ENCODE data around the gene GPR153. TPM values are rescaled to one million over a fixed set of nuclear protein-coding genes. Genes with fewer than 3 reads are reported as not detected.

Gene GPR153
- total and polyA plus RNA-seq, 4 donors, result 0.37 to 5.9 (median 2.7) TPM

DNA sequence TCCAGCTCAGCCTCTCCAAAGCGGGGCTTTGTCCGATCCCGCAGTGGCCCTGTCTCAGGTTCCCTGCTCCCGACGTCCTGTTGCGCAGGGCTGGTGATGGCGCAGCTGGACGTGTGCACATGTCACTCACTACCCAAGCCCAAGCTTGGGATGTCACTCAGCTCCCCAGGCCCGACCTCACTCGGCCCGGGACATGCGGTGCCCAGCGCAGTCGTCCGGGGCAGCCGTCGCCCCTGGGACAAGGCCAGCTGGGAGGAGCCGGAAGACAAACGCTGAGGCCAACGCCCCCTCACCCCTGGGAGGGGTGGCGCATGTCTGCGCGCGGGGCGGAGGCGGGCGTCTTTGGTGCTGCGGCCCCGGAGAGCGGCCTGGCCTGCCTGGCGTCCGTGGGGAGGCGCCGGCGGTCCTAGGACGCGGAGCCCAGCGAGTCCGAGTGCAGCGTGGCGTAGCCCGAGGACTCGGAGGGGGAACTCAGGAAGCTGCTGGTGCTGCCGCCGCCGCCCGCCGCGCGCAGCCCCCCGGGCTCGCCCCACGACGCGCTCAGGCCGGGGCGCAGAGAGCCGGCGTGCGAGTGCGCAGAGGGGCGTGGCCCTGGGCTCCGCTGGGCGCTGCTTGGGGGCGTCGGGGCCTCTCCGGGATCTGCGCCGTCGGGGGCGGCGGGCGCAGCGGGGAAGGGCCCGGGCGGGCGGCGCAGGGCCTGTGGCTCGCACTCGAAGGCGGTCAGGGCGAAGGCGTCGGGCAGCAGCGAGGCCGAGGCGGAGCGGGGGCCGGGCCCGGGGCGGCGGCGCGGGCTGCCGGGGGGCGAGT, 11.8 kb downstream of the GPR153 start:
- Histone ChIP-seq H3K27me3 (ENCODE audit: control insufficient read depth in 4 of 4, insufficient read depth in 4 of 4, low read length in 3 of 4) (peaks cover 0 to 9% (median 2%) of the 10 kb centered on the region in 4 donors), H3K27ac (ENCODE audit: low read depth in 1 of 2, low read length in 2 of 2) (no peak overlapping the region), H3K4me1 (ENCODE audit: control insufficient read depth in 4 of 4, insufficient read depth in 4 of 4, low read length in 3 of 4) (peaks cover 0 to 33% (median 12%) of the 10 kb centered on the region in 4 donors), H3K4me3 (ENCODE audit: low read depth in 1 of 3, low read length in 3 of 3) (peak overlapping the region in 1 of 3 donors; percentile 21), H3K36me3 (ENCODE audit: control insufficient read depth in 4 of 4, insufficient read depth in 3 of 4, low read depth in 1 of 4, low read length in 3 of 4) (no peaks in the 10 kb centered on the region), H3K9me3 (ENCODE audit: control insufficient read depth in 4 of 4, low read length in 3 of 4) (no peaks in the 10 kb centered on the region), H3K9ac (ENCODE audit: low read depth in 1 of 2, low read length in 2 of 2) (no peak overlapping the region)
- no peak for DNase-seq (ENCODE audit: low spot score)
- WGBS, result 7% methylated on average over 96 of the region's 96 CpGs
- TF ChIP-seq HNF4G (IDR thresholded peaks at IDR 0.05), result no peak
- peak; percentile 13 for TF ChIP-seq SP1 (IDR thresholded peaks at IDR 0.05)
- peak in 1 of 2 donors; percentile 46 for TF ChIP-seq RXRA (IDR thresholded peaks at IDR 0.05)
- peak in 1 of 2 donors; percentile 19 for TF ChIP-seq RAD21 (IDR thresholded peaks at IDR 0.05)

DNA sequence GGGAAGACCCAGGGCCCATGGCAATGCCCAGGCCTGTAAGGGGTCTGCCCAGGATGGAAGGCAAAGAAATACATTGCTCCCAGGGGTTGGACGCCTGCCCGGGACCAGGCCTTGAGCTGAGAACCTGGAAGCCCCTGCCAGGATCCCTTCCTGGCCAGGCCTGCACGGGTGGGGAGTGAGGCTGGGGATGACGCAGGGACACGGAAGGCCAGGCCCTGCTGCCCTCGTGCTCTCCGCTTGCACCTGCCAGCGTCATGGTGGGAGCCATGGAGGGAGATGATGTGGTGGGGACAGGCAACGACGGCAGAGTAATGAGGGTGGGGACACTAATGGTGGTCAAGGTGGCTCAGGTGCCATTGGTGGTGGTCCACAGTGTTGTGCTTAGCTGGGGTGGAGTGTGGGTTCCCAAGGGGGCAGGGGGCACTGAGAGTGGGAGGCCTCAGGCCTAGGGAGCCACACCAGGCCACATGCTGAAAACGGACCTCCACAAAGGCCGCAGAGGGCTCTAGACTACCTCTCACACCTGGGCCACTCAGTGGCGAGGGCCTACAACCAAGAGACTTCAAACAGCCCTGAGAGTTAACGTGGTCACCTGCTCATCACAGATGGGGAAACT, 12.6 kb downstream of the GPR153 start:
- 82% methylated on average over 14 of the region's 14 CpGs for WGBS
- no peak for TF ChIP-seq FOXA1 (IDR thresholded peaks at IDR 0.05)
- TF ChIP-seq, protein P1, sequence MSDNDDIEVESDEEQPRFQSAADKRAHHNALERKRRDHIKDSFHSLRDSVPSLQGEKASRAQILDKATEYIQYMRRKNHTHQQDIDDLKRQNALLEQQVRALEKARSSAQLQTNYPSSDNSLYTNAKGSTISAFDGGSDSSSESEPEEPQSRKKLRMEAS (IDR thresholded peaks at IDR 0.05), result no peak
- no peak for TF ChIP-seq RAD21 (IDR thresholded peaks at IDR 0.05)
- TF ChIP-seq, protein P2, sequence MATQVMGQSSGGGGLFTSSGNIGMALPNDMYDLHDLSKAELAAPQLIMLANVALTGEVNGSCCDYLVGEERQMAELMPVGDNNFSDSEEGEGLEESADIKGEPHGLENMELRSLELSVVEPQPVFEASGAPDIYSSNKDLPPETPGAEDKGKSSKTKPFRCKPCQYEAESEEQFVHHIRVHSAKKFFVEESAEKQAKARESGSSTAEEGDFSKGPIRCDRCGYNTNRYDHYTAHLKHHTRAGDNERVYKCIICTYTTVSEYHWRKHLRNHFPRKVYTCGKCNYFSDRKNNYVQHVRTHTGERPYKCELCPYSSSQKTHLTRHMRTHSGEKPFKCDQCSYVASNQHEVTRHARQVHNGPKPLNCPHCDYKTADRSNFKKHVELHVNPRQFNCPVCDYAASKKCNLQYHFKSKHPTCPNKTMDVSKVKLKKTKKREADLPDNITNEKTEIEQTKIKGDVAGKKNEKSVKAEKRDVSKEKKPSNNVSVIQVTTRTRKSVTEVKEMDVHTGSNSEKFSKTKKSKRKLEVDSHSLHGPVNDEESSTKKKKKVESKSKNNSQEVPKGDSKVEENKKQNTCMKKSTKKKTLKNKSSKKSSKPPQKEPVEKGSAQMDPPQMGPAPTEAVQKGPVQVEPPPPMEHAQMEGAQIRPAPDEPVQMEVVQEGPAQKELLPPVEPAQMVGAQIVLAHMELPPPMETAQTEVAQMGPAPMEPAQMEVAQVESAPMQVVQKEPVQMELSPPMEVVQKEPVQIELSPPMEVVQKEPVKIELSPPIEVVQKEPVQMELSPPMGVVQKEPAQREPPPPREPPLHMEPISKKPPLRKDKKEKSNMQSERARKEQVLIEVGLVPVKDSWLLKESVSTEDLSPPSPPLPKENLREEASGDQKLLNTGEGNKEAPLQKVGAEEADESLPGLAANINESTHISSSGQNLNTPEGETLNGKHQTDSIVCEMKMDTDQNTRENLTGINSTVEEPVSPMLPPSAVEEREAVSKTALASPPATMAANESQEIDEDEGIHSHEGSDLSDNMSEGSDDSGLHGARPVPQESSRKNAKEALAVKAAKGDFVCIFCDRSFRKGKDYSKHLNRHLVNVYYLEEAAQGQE (IDR thresholded peaks at IDR 0.05), result no peak
- TF ChIP-seq, protein P3, sequence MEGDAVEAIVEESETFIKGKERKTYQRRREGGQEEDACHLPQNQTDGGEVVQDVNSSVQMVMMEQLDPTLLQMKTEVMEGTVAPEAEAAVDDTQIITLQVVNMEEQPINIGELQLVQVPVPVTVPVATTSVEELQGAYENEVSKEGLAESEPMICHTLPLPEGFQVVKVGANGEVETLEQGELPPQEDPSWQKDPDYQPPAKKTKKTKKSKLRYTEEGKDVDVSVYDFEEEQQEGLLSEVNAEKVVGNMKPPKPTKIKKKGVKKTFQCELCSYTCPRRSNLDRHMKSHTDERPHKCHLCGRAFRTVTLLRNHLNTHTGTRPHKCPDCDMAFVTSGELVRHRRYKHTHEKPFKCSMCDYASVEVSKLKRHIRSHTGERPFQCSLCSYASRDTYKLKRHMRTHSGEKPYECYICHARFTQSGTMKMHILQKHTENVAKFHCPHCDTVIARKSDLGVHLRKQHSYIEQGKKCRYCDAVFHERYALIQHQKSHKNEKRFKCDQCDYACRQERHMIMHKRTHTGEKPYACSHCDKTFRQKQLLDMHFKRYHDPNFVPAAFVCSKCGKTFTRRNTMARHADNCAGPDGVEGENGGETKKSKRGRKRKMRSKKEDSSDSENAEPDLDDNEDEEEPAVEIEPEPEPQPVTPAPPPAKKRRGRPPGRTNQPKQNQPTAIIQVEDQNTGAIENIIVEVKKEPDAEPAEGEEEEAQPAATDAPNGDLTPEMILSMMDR (IDR thresholded peaks at IDR 0.05; ENCODE audit: low read depth, low read length, missing input control), result no peak
- TF ChIP-seq, protein P4, sequence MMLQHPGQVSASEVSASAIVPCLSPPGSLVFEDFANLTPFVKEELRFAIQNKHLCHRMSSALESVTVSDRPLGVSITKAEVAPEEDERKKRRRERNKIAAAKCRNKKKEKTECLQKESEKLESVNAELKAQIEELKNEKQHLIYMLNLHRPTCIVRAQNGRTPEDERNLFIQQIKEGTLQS (IDR thresholded peaks at IDR 0.05), result no peak
- no peak for TF ChIP-seq YY1 (IDR thresholded peaks at IDR 0.05)
- TF ChIP-seq JUND (IDR thresholded peaks at IDR 0.05), result no peak
- TF ChIP-seq SP1 (IDR thresholded peaks at IDR 0.05), result no peak
- TF ChIP-seq RXRA (IDR thresholded peaks at IDR 0.05), result no peak
- TF ChIP-seq NR2F2 (IDR thresholded peaks at IDR 0.05), result no peak
- TF ChIP-seq GABPA (IDR thresholded peaks at IDR 0.05 in 1 of 2, conservative IDR thresholded peaks at IDR 0.05 in 1 of 2), result no peak
- TF ChIP-seq, protein P5, sequence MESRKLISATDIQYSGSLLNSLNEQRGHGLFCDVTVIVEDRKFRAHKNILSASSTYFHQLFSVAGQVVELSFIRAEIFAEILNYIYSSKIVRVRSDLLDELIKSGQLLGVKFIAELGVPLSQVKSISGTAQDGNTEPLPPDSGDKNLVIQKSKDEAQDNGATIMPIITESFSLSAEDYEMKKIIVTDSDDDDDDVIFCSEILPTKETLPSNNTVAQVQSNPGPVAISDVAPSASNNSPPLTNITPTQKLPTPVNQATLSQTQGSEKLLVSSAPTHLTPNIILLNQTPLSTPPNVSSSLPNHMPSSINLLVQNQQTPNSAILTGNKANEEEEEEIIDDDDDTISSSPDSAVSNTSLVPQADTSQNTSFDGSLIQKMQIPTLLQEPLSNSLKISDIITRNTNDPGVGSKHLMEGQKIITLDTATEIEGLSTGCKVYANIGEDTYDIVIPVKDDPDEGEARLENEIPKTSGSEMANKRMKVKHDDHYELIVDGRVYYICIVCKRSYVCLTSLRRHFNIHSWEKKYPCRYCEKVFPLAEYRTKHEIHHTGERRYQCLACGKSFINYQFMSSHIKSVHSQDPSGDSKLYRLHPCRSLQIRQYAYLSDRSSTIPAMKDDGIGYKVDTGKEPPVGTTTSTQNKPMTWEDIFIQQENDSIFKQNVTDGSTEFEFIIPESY (IDR thresholded peaks at IDR 0.05), result no peak
- TF ChIP-seq HNF4A (conservative IDR thresholded peaks at IDR 0.05), result no peak
- no peak for TF ChIP-seq HNF4G (IDR thresholded peaks at IDR 0.05)
- TF ChIP-seq TAF1 (conservative IDR thresholded peaks at IDR 0.05), result no peak
- no peak for TF ChIP-seq EGR1 (IDR thresholded peaks at IDR 0.05; ENCODE audit: low read depth in 2 of 2)
- TF ChIP-seq FOXA2 (IDR thresholded peaks at IDR 0.05), result no peak
- Histone ChIP-seq H3K27me3 (ENCODE audit: control insufficient read depth in 4 of 4, insufficient read depth in 4 of 4, low read length in 3 of 4) (peaks cover 2 to 12% (median 4%) of the 10 kb centered on the region in 4 donors), H3K36me3 (ENCODE audit: control insufficient read depth in 4 of 4, insufficient read depth in 3 of 4, low read depth in 1 of 4, low read length in 3 of 4) (no peaks in the 10 kb centered on the region), H3K27ac (ENCODE audit: low read depth in 1 of 2, low read length in 2 of 2) (no peak overlapping the region), H3K4me3 (ENCODE audit: low read depth in 1 of 3, low read length in 3 of 3) (no peak overlapping the region), H3K9ac (ENCODE audit: low read depth in 1 of 2, low read length in 2 of 2) (no peak overlapping the region), H3K4me1 (ENCODE audit: control insufficient read depth in 4 of 4, insufficient read depth in 4 of 4, low read length in 3 of 4) (peaks cover 0 to 33% (median 12%) of the 10 kb centered on the region in 4 donors), H3K9me3 (ENCODE audit: control insufficient read depth in 4 of 4, low read length in 3 of 4) (no peaks in the 10 kb centered on the region)
- no peak for DNase-seq (ENCODE audit: low spot score)

Data from liver (tissue), 9 donors.